K562 (cell line): Measurements from ENCODE around the gene CTDNEP1. TPM values are rescaled to one million over a fixed set of nuclear protein-coding genes. Genes with fewer than 3 reads are reported as not detected.
A peak's percentile ranks its signal among the peaks of the same experiment; 100 is the strongest.

Experiments
- DACH1 ChIP-seq: fragments of 450-650 bp; IDR thresholded peaks from 2 replicates; pipeline ENCODE4 v1.6.1; 2018; ENCODE audit not compliant: partially characterized antibody
- ESRRB ChIP-seq: fragments of 250-450 bp; sonication (Bioruptor Pico); IDR thresholded peaks from 2 replicates; pipeline ENCODE4 v1.5.0; 2020; ENCODE audit warnings: mild to moderate bottlenecking, moderate library complexity, borderline replicate concordance
- KDM2B ChIP-seq: fragments of 250-450 bp; sonication (Bioruptor Pico); IDR thresholded peaks from 2 replicates; pipeline ENCODE4 v1.8.0; 2021; ENCODE audit warnings: mild to moderate bottlenecking, moderate library complexity
- MEF2D ChIP-seq: conservative IDR thresholded peaks from 2 replicates; pipeline ENCODE4 v1.6.1; 2016; ENCODE audit warnings: low read depth, missing genetic modification characterization, missing compliant biosample characterization
- STAT5A ChIP-seq: IDR thresholded peaks from 2 replicates; pipeline ENCODE4 v1.6.1; 2012; ENCODE audit warnings: low read length, inconsistent platforms, borderline replicate concordance
- TAL1 ChIP-seq: fragments of 450-650 bp; IDR thresholded peaks from 2 replicates; pipeline ENCODE4 v1.6.1; 2016; ENCODE audit warnings: mild to moderate bottlenecking
- UBTF ChIP-seq, 2 experiments: IDR thresholded peaks; 2 replicates each; pipeline ENCODE4 v1.6.1; 2012; ENCODE audit warnings: improper control_type of control experiment in 2 of 2, low read depth in 2 of 2, low read length in 2 of 2, borderline replicate concordance in 1 of 2
- ZC3H4 ChIP-seq: sonication (generic); formaldehyde crosslinking; IDR thresholded peaks from 2 replicates; pipeline ENCODE4 v1.9.0; 2021; ENCODE audit warnings: missing genetic modification reagents, borderline replicate concordance
- ZFP36 ChIP-seq: fragments of 150-350 bp; IDR thresholded peaks from 2 replicates; pipeline ENCODE4 v1.6.1; 2018; ENCODE audit warnings: low read length, low read depth; ENCODE audit not compliant: partially characterized antibody
- ZMIZ1 ChIP-seq, 2 experiments: fragments of 150-350 bp in 1 of 2; IDR thresholded peaks; 2 replicates each; pipeline ENCODE4 v1.6.1; 2012 to 2016; ENCODE audit warnings: low read depth in 2 of 2, low read length in 2 of 2, mild to moderate bottlenecking in 1 of 2, moderate library complexity in 1 of 2
- ZNF197 ChIP-seq: fragments of 200-800 bp; sonication (Bioruptor generic); IDR thresholded peaks from 2 replicates; pipeline ENCODE4 v1.6.1; 2016; ENCODE audit warnings: low read depth, missing genetic modification characterization, missing compliant biosample characterization
- ZNF444 ChIP-seq: fragments of 250-450 bp; sonication (Bioruptor Pico); IDR thresholded peaks from 2 replicates; pipeline ENCODE4 v1.4.0; 2020; ENCODE audit warnings: mild to moderate bottlenecking, moderate library complexity
- polyA plus RNA-seq, 8 experiments: library from polyadenylated mRNA; depleted of rRNA in 4 of 8; stranded (reverse) in 5 of 8; unstranded in 3 of 8; fragments of >200 nt; fragmentation: Nextera tagmentation in 2 of 8; fragmentation: Illumina TruSeq in 1 of 8; extraction: Ambion mirVana in 2 of 8; extraction: Trizol in 1 of 8; gene quantifications; 2 replicates each; pipeline versions ENCODE4 v1.2.1 to v1.2.3, GENCODE V29; 2011 to 2014; ENCODE audit warnings: inconsistent platforms in 1 of 8, missing spikeins in 1 of 8
- total RNA-seq, 7 experiments: library from RNA; depleted of rRNA in 6 of 7; stranded (reverse); fragments of >200 nt in 6 of 7; fragmentation: Illumina TruSeq in 2 of 7; extraction: Trizol in 2 of 7; gene quantifications; 2 replicates each; pipeline versions ENCODE4 v1.2.1 to v1.2.3, GENCODE V29; 2011 to 2021; ENCODE audit warnings: low replicate concordance in 1 of 7
- TF ChIP-seq, protein P1 (sequence below): fragments of 200-800 bp; sonication (Bioruptor generic); IDR thresholded peaks from 2 replicates; pipeline ENCODE4 v1.6.1; 2016; ENCODE audit warnings: missing genetic modification characterization, missing compliant biosample characterization
- TF ChIP-seq, protein P2 (sequence below): sonication (generic); formaldehyde crosslinking; IDR thresholded peaks from 2 replicates; pipeline ENCODE4 v1.8.0; 2022; ENCODE audit warnings: mild to moderate bottlenecking, low read depth, missing genetic modification reagents

The CTDNEP1 gene
- total and polyA plus RNA-seq, 9 of the 15 experiments (the other 6 are each of a cell fraction or from before 2014, with no cell fraction given): 10.7 to 150 (median 28.5) TPM

- TF ChIP-seq DACH1 (peak; percentile 66), ZNF197 (no peak), ZNF444 (CRISPR knock-in tag) (no peak), MEF2D (0 out of 2 replicates have a peak, but pooled peaks have one; percentile 35), ZMIZ1 (IDR thresholded peaks at IDR 0.05; ENCODE audit: low read depth in 2 of 2, low read length in 2 of 2) (no peak), UBTF (IDR thresholded peaks at IDR 0.05; ENCODE audit: borderline replicate concordance in 1 of 2, low read depth in 2 of 2, low read length in 2 of 2) (no peak), TAL1 (0 out of 2 replicates have a peak, but pooled peaks have one; percentile 16), ZFP36 (no peak), STAT5A (peak; percentile 13; the same call in 1 of the 2 replicates), ZC3H4 (CRISPR knock-in tag) (no peak), ESRRB (CRISPR knock-in tag) (no peak), KDM2B (no peak)
- TF ChIP-seq, protein P1, sequence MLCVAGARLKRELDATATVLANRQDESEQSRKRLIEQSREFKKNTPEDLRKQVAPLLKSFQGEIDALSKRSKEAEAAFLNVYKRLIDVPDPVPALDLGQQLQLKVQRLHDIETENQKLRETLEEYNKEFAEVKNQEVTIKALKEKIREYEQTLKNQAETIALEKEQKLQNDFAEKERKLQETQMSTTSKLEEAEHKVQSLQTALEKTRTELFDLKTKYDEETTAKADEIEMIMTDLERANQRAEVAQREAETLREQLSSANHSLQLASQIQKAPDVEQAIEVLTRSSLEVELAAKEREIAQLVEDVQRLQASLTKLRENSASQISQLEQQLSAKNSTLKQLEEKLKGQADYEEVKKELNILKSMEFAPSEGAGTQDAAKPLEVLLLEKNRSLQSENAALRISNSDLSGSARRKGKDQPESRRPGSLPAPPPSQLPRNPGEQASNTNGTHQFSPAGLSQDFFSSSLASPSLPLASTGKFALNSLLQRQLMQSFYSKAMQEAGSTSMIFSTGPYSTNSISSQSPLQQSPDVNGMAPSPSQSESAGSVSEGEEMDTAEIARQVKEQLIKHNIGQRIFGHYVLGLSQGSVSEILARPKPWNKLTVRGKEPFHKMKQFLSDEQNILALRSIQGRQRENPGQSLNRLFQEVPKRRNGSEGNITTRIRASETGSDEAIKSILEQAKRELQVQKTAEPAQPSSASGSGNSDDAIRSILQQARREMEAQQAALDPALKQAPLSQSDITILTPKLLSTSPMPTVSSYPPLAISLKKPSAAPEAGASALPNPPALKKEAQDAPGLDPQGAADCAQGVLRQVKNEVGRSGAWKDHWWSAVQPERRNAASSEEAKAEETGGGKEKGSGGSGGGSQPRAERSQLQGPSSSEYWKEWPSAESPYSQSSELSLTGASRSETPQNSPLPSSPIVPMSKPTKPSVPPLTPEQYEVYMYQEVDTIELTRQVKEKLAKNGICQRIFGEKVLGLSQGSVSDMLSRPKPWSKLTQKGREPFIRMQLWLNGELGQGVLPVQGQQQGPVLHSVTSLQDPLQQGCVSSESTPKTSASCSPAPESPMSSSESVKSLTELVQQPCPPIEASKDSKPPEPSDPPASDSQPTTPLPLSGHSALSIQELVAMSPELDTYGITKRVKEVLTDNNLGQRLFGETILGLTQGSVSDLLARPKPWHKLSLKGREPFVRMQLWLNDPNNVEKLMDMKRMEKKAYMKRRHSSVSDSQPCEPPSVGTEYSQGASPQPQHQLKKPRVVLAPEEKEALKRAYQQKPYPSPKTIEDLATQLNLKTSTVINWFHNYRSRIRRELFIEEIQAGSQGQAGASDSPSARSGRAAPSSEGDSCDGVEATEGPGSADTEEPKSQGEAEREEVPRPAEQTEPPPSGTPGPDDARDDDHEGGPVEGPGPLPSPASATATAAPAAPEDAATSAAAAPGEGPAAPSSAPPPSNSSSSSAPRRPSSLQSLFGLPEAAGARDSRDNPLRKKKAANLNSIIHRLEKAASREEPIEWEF: no peak
- TF ChIP-seq, protein P2, sequence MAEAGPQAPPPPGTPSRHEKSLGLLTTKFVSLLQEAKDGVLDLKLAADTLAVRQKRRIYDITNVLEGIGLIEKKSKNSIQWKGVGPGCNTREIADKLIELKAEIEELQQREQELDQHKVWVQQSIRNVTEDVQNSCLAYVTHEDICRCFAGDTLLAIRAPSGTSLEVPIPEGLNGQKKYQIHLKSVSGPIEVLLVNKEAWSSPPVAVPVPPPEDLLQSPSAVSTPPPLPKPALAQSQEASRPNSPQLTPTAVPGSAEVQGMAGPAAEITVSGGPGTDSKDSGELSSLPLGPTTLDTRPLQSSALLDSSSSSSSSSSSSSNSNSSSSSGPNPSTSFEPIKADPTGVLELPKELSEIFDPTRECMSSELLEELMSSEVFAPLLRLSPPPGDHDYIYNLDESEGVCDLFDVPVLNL (CRISPR knock-in tag): no peak
Observed at GRCh38 chr17:7242717-7243452, 8.6 kb downstream of the CTDNEP1 start (continued).
